Measurements from ENCODE around the gene IQCC. TPM values are rescaled to one million over a fixed set of nuclear protein-coding genes. Genes with fewer than 3 reads are reported as not detected.

The IQCC gene
- polyA plus RNA-seq, 1 donor (not counting 4 experiments of a cell fraction or from before 2014, with no cell fraction given) = 1.5 TPM

GRCh38 chr1:32221581-32221979, 16.1 kb downstream of the IQCC start:
- dilution Hi-C loops (cut with MboI; ENCODE audit: extremely low pct_ligation_motif_present, low sequenced_read_pairs) = no loop called here
- Histone ChIP-seq H3K9ac (ENCODE audit: control insufficient read depth, extremely low read depth, insufficient read depth, low read length) (peak overlapping the region; percentile 100), H2AFZ (ENCODE audit: control insufficient read depth, low read length) (no peak overlapping the region), H3K9me1 (ENCODE audit: control insufficient read depth, extremely low read depth, insufficient read depth, low read length) (no peaks in the 10 kb centered on the region), H3K36me3 (ENCODE audit: control insufficient read depth in 2 of 2, extremely low read depth in 1 of 2, insufficient read depth in 2 of 2, low read length in 2 of 2) (peaks cover 13 to 23% of the 10 kb centered on the region in 2 experiments), H3K27ac (ENCODE audit: control insufficient read depth, insufficient read depth, low read length) (peak overlapping the region; percentile 98), H3K4me2 (ENCODE audit: control insufficient read depth, extremely low read depth, insufficient read depth, low read depth, low read length) (peak overlapping the region; percentile 80), H3K4me3 (ENCODE audit: control insufficient read depth in 2 of 3, extremely low read depth in 1 of 3, insufficient read depth in 2 of 3, low read depth in 1 of 3, low read length in 3 of 3) (peak overlapping the region; percentile 82 to 96 (median 89)), H3K4me1 (ENCODE audit: control insufficient read depth, extremely low read depth, insufficient read depth, low read length) (peaks cover 27% of the 10 kb centered on the region), H3K79me2 (ENCODE audit: control insufficient read depth, insufficient read depth, low read length) (peaks cover 37% of the 10 kb centered on the region), H3K9me3 (ENCODE audit: control insufficient read depth, low read depth, low read length) (no peaks in the 10 kb centered on the region), H4K20me1 (ENCODE audit: control insufficient read depth, extremely low read depth, insufficient read depth, low read length) (no peaks in the 10 kb centered on the region), H3K27me3 (ENCODE audit: control insufficient read depth, extremely low read depth, insufficient read depth, low read length) (no peaks in the 10 kb centered on the region)
- DNase-seq (ENCODE audit: low read depth, low spot score) = no peak
- no peak for FAIRE-seq
- no peak for TF ChIP-seq EZH2 (IDR thresholded peaks at IDR 0.05; ENCODE audit: low read length)
- TF ChIP-seq, protein P1, sequence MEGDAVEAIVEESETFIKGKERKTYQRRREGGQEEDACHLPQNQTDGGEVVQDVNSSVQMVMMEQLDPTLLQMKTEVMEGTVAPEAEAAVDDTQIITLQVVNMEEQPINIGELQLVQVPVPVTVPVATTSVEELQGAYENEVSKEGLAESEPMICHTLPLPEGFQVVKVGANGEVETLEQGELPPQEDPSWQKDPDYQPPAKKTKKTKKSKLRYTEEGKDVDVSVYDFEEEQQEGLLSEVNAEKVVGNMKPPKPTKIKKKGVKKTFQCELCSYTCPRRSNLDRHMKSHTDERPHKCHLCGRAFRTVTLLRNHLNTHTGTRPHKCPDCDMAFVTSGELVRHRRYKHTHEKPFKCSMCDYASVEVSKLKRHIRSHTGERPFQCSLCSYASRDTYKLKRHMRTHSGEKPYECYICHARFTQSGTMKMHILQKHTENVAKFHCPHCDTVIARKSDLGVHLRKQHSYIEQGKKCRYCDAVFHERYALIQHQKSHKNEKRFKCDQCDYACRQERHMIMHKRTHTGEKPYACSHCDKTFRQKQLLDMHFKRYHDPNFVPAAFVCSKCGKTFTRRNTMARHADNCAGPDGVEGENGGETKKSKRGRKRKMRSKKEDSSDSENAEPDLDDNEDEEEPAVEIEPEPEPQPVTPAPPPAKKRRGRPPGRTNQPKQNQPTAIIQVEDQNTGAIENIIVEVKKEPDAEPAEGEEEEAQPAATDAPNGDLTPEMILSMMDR (optimal IDR thresholded peaks at IDR 0.05 in 1 of 3, IDR thresholded peaks at IDR 0.05 in 1 of 3, conservative IDR thresholded peaks at IDR 0.05 in 1 of 3; ENCODE audit: extremely low read depth in 1 of 3, insufficient read depth in 2 of 3, low read length in 3 of 3) = no peak

GRCh38 chr1:32221980-32222755, 16.7 kb downstream of the IQCC start, which contains the start of the genes EIF3I and TMEM234:
Gene EIF3I, plus strand, starts transcription at chr1:32222407. Its CDS starts 35 bp downstream, at chr1:32222442.
Gene TMEM234, minus strand, starts transcription at chr1:32222353. Its CDS starts 31 bp downstream, at chr1:32222322.
- Histone ChIP-seq H3K4me1 (ENCODE audit: control insufficient read depth, extremely low read depth, insufficient read depth, low read length) (peaks cover 21% of the 10 kb centered on the region), H3K4me3 (ENCODE audit: control insufficient read depth in 2 of 3, extremely low read depth in 1 of 3, insufficient read depth in 2 of 3, low read depth in 1 of 3, low read length in 3 of 3) (peak within 1 kb of the TSS; percentile 82 to 96 (median 89)), H3K9me3 (ENCODE audit: control insufficient read depth, low read depth, low read length) (no peaks in the 10 kb centered on the region), H3K36me3 (ENCODE audit: control insufficient read depth in 2 of 2, extremely low read depth in 1 of 2, insufficient read depth in 2 of 2, low read length in 2 of 2) (peaks cover 12 to 18% of the 10 kb centered on the region in 2 experiments), H4K20me1 (ENCODE audit: control insufficient read depth, extremely low read depth, insufficient read depth, low read length) (no peaks in the 10 kb centered on the region), H3K9ac (ENCODE audit: control insufficient read depth, extremely low read depth, insufficient read depth, low read length) (peak within 1 kb of the TSS; percentile 100), H3K9me1 (ENCODE audit: control insufficient read depth, extremely low read depth, insufficient read depth, low read length) (no peaks in the 10 kb centered on the region), H3K4me2 (ENCODE audit: control insufficient read depth, extremely low read depth, insufficient read depth, low read depth, low read length) (peak within 1 kb of the TSS; percentile 86), H2AFZ (ENCODE audit: control insufficient read depth, low read length) (peak within 1 kb of the TSS; percentile 84), H3K27ac (ENCODE audit: control insufficient read depth, insufficient read depth, low read length) (peak within 1 kb of the TSS; percentile 98), H3K79me2 (ENCODE audit: control insufficient read depth, insufficient read depth, low read length) (peaks cover 37% of the 10 kb centered on the region), H3K27me3 (ENCODE audit: control insufficient read depth, extremely low read depth, insufficient read depth, low read length) (no peaks in the 10 kb centered on the region)
- TF ChIP-seq, protein P1 (optimal IDR thresholded peaks at IDR 0.05 in 1 of 3, IDR thresholded peaks at IDR 0.05 in 1 of 3, conservative IDR thresholded peaks at IDR 0.05 in 1 of 3; ENCODE audit: extremely low read depth in 1 of 3, insufficient read depth in 2 of 3, low read length in 3 of 3) = no peak
- no peak for TF ChIP-seq EZH2 (IDR thresholded peaks at IDR 0.05; ENCODE audit: low read length)
- FAIRE-seq (peak; percentile 81), DNase-seq (ENCODE audit: low read depth, low spot score) (peak; percentile 60)
- dilution Hi-C loops (cut with MboI; ENCODE audit: extremely low pct_ligation_motif_present, low sequenced_read_pairs) = no loop called here

Data from keratinocyte (primary cell).